GM12878 (cell line): Measurements from ENCODE around the gene ZNF532. TPM values are rescaled to one million over a fixed set of nuclear protein-coding genes. Genes with fewer than 3 reads are reported as not detected.

Experiments
- ATAC-seq: fragments of 200-7000 bp; cut with Tn5 transposase; 3 replicates; pipeline ENCODE4 v1.9.1; 2020; ENCODE audit warnings: mild to moderate bottlenecking, moderate library complexity
- BruUV-seq: library from RNA; stranded (reverse); fragments of 400-500 nt; replicated peaks from 2 replicates; lab custom pipeline; 2021; lab: Mats Ljungman, UMichigan
- CTCF ChIA-PET: fragments of 300-600 bp; sonication (Branson Sonifier 250); formaldehyde crosslinking; extraction: SDS; loops from one replicate; lab custom pipeline; 2021; ENCODE audit warnings: inconsistent platforms; lab: Yijun Ruan, JAX
- POLR2A ChIA-PET: fragments of 350-600 bp; formaldehyde crosslinking; extraction: SDS; loops from one replicate; lab custom pipeline; 2021; ENCODE audit warnings: inconsistent platforms; lab: Charles Lee
- RAD21 ChIA-PET: fragments of 300-600 bp; sonication (Branson Sonifier 250); formaldehyde crosslinking; loops from one replicate; lab custom pipeline; 2023; ENCODE audit warnings: antibody characterized with exemption; ENCODE audit not compliant: unreplicated experiment; lab: Charles Lee
- SMC1A ChIA-PET: fragments of 300-600 bp; sonication (Branson Sonifier 250); formaldehyde crosslinking; loops from one replicate; lab custom pipeline; 2023; ENCODE audit not compliant: unreplicated experiment, uncharacterized antibody; lab: Charles Lee
- DNase-seq: peaks from one replicate; pipeline ENCODE4 v3.0.0-alpha.2; 2011; ENCODE audit warnings: low read depth, low spot score
- FAIRE-seq: peaks from 3 replicates; lab custom pipeline; 2011; peaks lifted over from hg19 to GRCh38; lab: Jason Lieb, UNC
- H2AFZ ChIP-seq: 2 replicates; pipeline ENCODE4 v1.6.0; 2011; ENCODE audit warnings: low read depth, low read length, control low read depth; ENCODE audit not compliant: control insufficient read depth
- H3K27ac ChIP-seq: 2 replicates; pipeline ENCODE4 v1.5.1; 2011; ENCODE audit warnings: control low read depth; ENCODE audit not compliant: control insufficient read depth, insufficient read depth
- H3K27me3 ChIP-seq, 2 experiments: replicated peaks in 1 of 2; 2 replicates each; pipeline versions ENCODE4 v1.6.0 to v1.6.1; 2011; ENCODE audit warnings: low read length in 1 of 2; ENCODE audit not compliant: control insufficient read depth in 2 of 2, insufficient read depth in 2 of 2
- H3K36me3 ChIP-seq, 2 experiments: 2 replicates each; pipeline ENCODE4 v1.5.1; 2011; ENCODE audit warnings: low read length in 1 of 2; ENCODE audit not compliant: control insufficient read depth in 2 of 2, insufficient read depth in 2 of 2
- H3K4me1 ChIP-seq: 2 replicates; pipeline ENCODE4 v1.6.1; 2011; ENCODE audit warnings: mild to moderate bottlenecking, low read length, moderate library complexity, mixed read lengths; ENCODE audit not compliant: control insufficient read depth, insufficient read depth
- H3K4me2 ChIP-seq: 2 replicates; pipeline ENCODE4 v1.6.0; 2011; ENCODE audit warnings: control low read depth; ENCODE audit not compliant: control insufficient read depth, insufficient read depth
- H3K4me3 ChIP-seq: fragments of 200-600 bp; sonication (generic); 2 replicates; pipeline ENCODE4 v1.5.1; 2016
- H3K79me2 ChIP-seq: 2 replicates; pipeline ENCODE4 v1.6.0; 2011; ENCODE audit warnings: low read length; ENCODE audit not compliant: control insufficient read depth, insufficient read depth
- H3K9ac ChIP-seq: 2 replicates; pipeline ENCODE4 v1.8.0; 2011; ENCODE audit warnings: low read length, control low read depth, mixed read lengths; ENCODE audit not compliant: control insufficient read depth, insufficient read depth
- H3K9me3 ChIP-seq: replicated peaks from 3 replicates; pipeline ENCODE4 v1.5.1; 2011; ENCODE audit warnings: mild to moderate bottlenecking, low read length; ENCODE audit not compliant: control insufficient read depth, insufficient read depth
- H4K20me1 ChIP-seq: 2 replicates; pipeline ENCODE4 v1.6.0; 2011; ENCODE audit not compliant: control insufficient read depth, insufficient read depth
- ATF3 ChIP-seq: IDR thresholded peaks from 2 replicates; pipeline ENCODE4 v1.6.1; 2011; ENCODE audit warnings: low read depth, mild to moderate bottlenecking, low read length, moderate library complexity, borderline replicate concordance; ENCODE audit errors: extremely low read depth
- CHD4 ChIP-seq: fragments of 200-600 bp; sonication (generic); IDR thresholded peaks from 2 replicates; pipeline ENCODE4 v1.6.1; 2016; ENCODE audit warnings: mild to moderate bottlenecking
- CREM ChIP-seq: IDR thresholded peaks from 2 replicates; pipeline ENCODE4 v1.6.1; 2014; ENCODE audit warnings: antibody characterized with exemption, low read depth
- EGR1 ChIP-seq, 2 experiments: IDR thresholded peaks; 1 replicate in 1 of 2; 2 replicates in 1 of 2; pipeline ENCODE4 v1.6.1; 2011 to 2012; ENCODE audit warnings: low read depth in 2 of 2, low read length in 2 of 2, borderline replicate concordance in 1 of 2, mild to moderate bottlenecking in 1 of 2, moderate library complexity in 1 of 2
- FOXK2 ChIP-seq: fragments of 450-650 bp; IDR thresholded peaks from 2 replicates; pipeline ENCODE4 v1.6.1; 2017; ENCODE audit warnings: mild to moderate bottlenecking, moderate library complexity
- KDM1A ChIP-seq: fragments of 200-600 bp; sonication (generic); IDR thresholded peaks from 2 replicates; pipeline ENCODE4 v1.6.1; 2016; ENCODE audit warnings: borderline replicate concordance
- MLLT1 ChIP-seq: fragments of 450-650 bp; IDR thresholded peaks from 2 replicates; pipeline ENCODE4 v1.6.1; 2016; ENCODE audit warnings: mild to moderate bottlenecking
- RCOR1 ChIP-seq: conservative IDR thresholded peaks from 2 replicates; pipeline ENCODE4 v1.6.1; 2012; ENCODE audit warnings: low read depth, low read length, improper control_type of control experiment
- SMAD1 ChIP-seq: fragments of 450-650 bp; IDR thresholded peaks from 2 replicates; pipeline ENCODE4 v1.6.1; 2018; ENCODE audit warnings: mild to moderate bottlenecking, low read depth; ENCODE audit not compliant: partially characterized antibody
- ZBED1 ChIP-seq: IDR thresholded peaks from 2 replicates; pipeline ENCODE4 v1.6.1; 2016; ENCODE audit warnings: borderline replicate concordance
- WGBS: methylation state at CpG from one replicate; pipeline ENCODE4 v1.1.6; 2016; ENCODE audit warnings: low lambda C conversion rate; ENCODE audit not compliant: insufficient replicate concordance, insufficient coverage; ENCODE audit errors: missing lambda C conversion rate; 5-methylcytosine and 5-hydroxymethylcytosine counted together
- in situ Hi-C: fragments of 300-500 bp; cut with MboI; formaldehyde crosslinking; loops from 9 replicates; pipeline ENCODE4 v1.14.3; 2018; ENCODE audit warnings: mixed read lengths
- intact Hi-C: fragments of 100-400 bp; cut with micrococcal nuclease; formaldehyde crosslinking; loops from one replicate; pipeline ENCODE4 v1.14.2; 2022; ENCODE audit not compliant: unreplicated experiment
- polyA plus RNA-seq, 11 experiments: library from polyadenylated mRNA; depleted of rRNA in 4 of 11; unstranded in 6 of 11; stranded (reverse) in 5 of 11; fragments of >200 nt; fragmentation: Nextera tagmentation in 4 of 11; fragmentation: Illumina TruSeq in 1 of 11; extraction: Ambion mirVana in 4 of 11; extraction: Trizol in 1 of 11; gene quantifications; 1 replicate in 1 of 11; 2 replicates in 10 of 11; pipeline versions ENCODE4 v1.2.1 to v1.2.3, GENCODE V29; 2011 to 2016; ENCODE audit warnings: inconsistent platforms in 2 of 11, missing spikeins in 2 of 11, low read depth in 1 of 11
- total RNA-seq, 4 experiments: library from RNA; depleted of rRNA in 3 of 4; stranded (reverse); fragments of >200 nt in 3 of 4; fragmentation: Illumina TruSeq in 1 of 4; extraction: Trizol in 1 of 4; gene quantifications; 2 replicates each; pipeline versions ENCODE4 v1.2.1 to v1.2.3, GENCODE V29; 2013 to 2021

ZNF532 gene
- total and polyA plus RNA-seq, 10 of the 15 experiments (the other 5 are each of a cell fraction or from before 2014, with no cell fraction given) = 0.44 to 3.4 (median 1.4) TPM

- ChIA-PET POLR2A (interaction anchor here (1.4 kb wide), 1 partner anchor 11 kb away, joined by 4 read pairs; no protein-coding TSS in a partner anchor), SMC1A (interaction anchor here (0.7 to 4.6 kb wide), 3 partner anchors 12 to 35 kb away, joined by 3 to 33 read pairs (median 9); no protein-coding TSS in a partner anchor), CTCF (interaction anchor here (1.0 to 1.6 kb wide), 3 partner anchors 10 to 194 kb away, joined by 3 to 4 read pairs (median 4); no protein-coding TSS in a partner anchor), RAD21 (no interaction called here)
- Histone ChIP-seq H3K4me1 (peaks cover 23% of the 10 kb centered on the region), H3K27ac (no peak overlapping the region), H3K27me3 (no peaks in the 10 kb centered on the region), H3K79me2 (no peaks in the 10 kb centered on the region), H3K9ac (no peak overlapping the region), H2AFZ (no peak overlapping the region), H3K9me3 (no peaks in the 10 kb centered on the region), H3K4me3 (no peak overlapping the region), H3K36me3 (peaks cover 0 to 5% of the 10 kb centered on the region in 2 experiments; a peak in 1 of 4 replicates), H3K4me2 (no peak overlapping the region), H4K20me1 (no peaks in the 10 kb centered on the region)
- no TSS peak for BruUV-seq
- WGBS = 82% methylated on average over 10 of the region's 10 CpGs
- intact Hi-C loops (no loop called here), in situ Hi-C loops (loop anchor here (25.0 kb wide), 1 partner anchor 910 kb away; the partner anchor contains the start of gene PMAIP1)
- ATAC-seq (no peak), DNase-seq (no peak), FAIRE-seq (no peak)
- TF ChIP-seq MLLT1 (no peak), EGR1 (IDR thresholded peaks at IDR 0.05; ENCODE audit: borderline replicate concordance in 1 of 2, low read depth in 2 of 2, low read length in 2 of 2) (no peak)
Observed at GRCh38 chr18:58977223-58977622, 112.5 kb downstream of the ZNF532 start.

- POLR2A ChIA-PET = interaction anchor here (1.4 kb wide), 1 partner anchor 12 kb away, joined by 4 read pairs; no protein-coding TSS in a partner anchor
- RAD21 ChIA-PET = no interaction called here
- CTCF ChIA-PET = interaction anchor here (1.4 kb wide), 1 partner anchor 34 kb away, joined by 4 read pairs; no protein-coding TSS in a partner anchor
- Histone ChIP-seq H3K27ac (no peak overlapping the region), H3K4me1 (peaks cover 23% of the 10 kb centered on the region), H3K36me3 (peaks cover 0 to 5% of the 10 kb centered on the region in 2 experiments; a peak in 1 of 4 replicates), H3K27me3 (no peaks in the 10 kb centered on the region), H2AFZ (no peak overlapping the region), H3K4me2 (no peak overlapping the region), H3K9ac (no peak overlapping the region), H3K79me2 (no peaks in the 10 kb centered on the region), H4K20me1 (no peaks in the 10 kb centered on the region), H3K4me3 (no peak overlapping the region), H3K9me3 (no peaks in the 10 kb centered on the region)
- no peak for TF ChIP-seq SMAD1
- no peak for TF ChIP-seq KDM1A
- no peak for TF ChIP-seq RCOR1
- TF ChIP-seq CHD4 = no peak
- no peak for TF ChIP-seq CREM
- TF ChIP-seq FOXK2 = no peak
- TF ChIP-seq ATF3 = no peak
- TF ChIP-seq ZBED1 = no peak
- FAIRE-seq = no peak
- intact Hi-C loops (no loop called here), in situ Hi-C loops (loop anchor here (25.0 kb wide), 1 partner anchor 910 kb away; the partner anchor contains the start of gene PMAIP1)
- no peak for DNase-seq
- SMC1A ChIA-PET = interaction anchor here (0.7 to 4.6 kb wide), 2 partner anchors 12 to 34 kb away, joined by 3 to 33 read pairs; no protein-coding TSS in a partner anchor
- 65% methylated on average over 4 of the region's 4 CpGs for WGBS
- no peak for ATAC-seq
- no TSS peak for BruUV-seq
Observed at GRCh38 chr18:58977801-58978200, 113.1 kb downstream of the ZNF532 start.
